A204.1 (cell line): ENCODE results near the gene TSPAN12.
"Not testable (repeated sequence)": the region's sequence is repeated elsewhere in the genome, so short reads cannot be mapped to it uniquely, and the experiment has no call there.

Experiments used
- FAIRE-seq: peaks from 2 replicates; lab custom pipeline; 2012; peaks lifted over from hg19 to GRCh38; lab: Jason Lieb, UNC

Gene TSPAN12, protein sequence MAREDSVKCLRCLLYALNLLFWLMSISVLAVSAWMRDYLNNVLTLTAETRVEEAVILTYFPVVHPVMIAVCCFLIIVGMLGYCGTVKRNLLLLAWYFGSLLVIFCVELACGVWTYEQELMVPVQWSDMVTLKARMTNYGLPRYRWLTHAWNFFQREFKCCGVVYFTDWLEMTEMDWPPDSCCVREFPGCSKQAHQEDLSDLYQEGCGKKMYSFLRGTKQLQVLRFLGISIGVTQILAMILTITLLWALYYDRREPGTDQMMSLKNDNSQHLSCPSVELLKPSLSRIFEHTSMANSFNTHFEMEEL

DNA sequence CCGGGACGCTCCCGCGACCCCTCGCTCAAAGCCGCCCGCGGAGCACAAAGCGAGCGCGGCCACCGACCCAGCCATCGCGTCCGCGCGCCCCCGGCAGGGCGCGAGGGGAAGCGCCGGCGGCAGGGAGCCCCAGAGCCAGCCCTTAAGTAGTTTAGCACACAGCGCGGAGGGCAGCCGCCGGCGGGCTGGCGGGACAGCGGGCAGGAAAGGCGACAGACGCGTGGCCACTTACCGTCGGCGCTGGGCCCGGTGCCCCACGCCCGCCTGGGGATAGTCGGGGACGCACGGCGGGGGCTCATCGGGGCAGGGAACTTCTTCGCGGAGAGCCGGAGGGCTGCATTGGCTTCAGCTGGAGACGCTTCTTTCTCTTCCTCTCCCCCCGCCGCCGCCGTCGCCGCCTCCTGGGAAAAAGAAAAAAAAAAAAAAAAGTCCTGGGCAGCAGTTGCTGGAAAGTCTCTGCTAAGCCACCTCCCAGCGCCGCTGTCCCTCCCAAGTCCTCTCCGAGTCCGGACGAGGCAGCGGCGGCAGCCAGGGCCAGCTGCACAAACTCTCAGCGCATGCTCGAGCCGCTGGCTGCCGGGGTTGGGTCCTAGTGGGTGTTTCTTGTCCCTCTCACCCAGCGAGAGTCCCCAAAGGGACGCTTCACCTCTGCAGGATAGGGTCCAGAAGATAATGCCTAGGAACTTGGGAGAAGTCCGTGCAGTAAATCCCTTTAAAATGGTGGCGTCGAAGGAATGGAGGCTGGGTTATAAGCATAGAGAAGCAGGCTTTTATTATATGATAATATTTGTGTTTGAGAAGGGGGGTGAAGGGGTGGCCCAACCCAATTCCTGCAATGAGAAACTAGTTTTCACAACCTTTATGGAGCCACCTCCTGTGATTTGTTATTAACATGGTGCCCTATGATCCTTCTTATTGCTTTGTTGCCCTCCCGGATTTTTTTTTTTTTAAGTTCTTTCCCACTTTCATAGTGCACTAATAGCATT is at the start of gene TSPAN12:
TSPAN12 (minus strand) TSS at position 557 of the 986 bp plus-strand sequence. CDS start 1,381 bp downstream, outside the sequence.
- FAIRE-seq = no peak

DNA sequence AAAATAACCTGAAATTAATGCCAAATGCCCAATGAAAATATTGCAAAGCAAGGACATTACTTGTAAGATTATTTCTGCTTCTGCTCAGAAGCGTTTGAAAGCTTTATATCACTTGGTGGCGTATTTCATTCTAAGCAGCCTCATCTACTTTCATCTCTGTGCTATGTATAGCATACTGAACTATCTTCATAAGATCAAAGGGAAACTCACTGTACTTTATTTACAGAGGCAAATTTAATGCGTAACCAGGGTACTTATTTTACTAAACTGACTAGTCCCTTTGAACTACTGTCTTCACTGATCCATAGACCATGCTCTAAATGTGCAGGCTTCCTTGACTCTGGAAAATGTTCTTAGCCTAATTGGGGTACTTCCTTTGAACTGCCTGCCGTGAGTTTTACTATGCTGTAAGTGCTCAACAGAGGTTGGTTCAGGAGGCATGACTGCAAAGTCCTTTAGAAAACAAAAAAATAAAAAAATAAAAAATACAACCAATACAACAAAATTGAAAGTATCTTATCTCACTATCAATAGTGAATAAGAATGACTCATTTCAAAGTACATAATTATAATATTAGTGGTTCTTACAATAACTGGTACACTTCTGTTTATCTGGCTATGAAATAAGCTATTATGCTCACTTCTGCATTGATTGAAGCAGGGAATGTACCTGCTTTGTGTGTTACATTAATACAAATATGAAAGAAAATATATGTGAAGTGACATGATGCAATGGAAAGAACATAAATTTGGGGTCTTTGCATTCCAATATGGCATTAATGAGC is 41.0 kb upstream of the TSPAN12 start:
- no peak for FAIRE-seq

DNA sequence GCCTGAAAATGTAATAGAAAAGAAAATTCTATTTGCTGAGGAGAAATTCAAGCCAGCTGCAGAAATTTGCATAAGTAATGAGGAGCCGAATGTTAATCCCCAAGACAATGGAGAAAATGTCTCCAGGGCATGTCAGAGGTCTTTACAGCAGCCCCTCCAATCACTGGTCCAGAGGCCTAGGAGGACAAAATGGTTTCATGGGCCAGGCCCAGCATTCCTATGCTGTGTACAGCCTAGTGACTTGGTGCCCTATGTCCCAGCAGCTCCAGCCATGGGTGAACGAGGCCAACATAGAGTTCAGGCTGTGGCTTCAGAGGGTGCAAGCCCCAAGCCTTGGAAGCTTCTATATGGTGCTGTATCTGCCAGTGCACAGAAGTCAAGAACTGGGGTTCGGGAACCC is 37.3 kb upstream of the TSPAN12 start:
- FAIRE-seq = not testable (repeated sequence)

DNA sequence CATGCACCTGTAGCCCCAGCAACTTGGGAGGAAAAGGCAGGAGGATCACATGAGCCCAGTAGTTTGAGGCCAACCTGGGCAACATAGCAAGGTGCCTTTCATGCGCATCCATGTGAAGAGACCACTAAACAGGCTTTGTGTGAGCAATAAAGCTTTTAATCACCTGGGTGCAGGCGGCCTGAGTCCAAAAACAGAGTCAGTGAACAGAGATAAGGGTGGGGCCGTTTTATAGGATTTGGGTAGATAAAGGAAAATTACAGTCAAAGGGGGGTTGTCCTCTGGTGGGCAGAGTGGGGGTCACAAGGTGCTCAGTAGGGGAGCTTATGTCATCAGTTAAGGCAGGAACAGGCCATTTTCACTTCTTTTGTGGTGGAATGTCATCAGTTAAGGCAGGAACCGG is 27.7 kb upstream of the TSPAN12 start:
- not testable (repeated sequence) for FAIRE-seq

DNA sequence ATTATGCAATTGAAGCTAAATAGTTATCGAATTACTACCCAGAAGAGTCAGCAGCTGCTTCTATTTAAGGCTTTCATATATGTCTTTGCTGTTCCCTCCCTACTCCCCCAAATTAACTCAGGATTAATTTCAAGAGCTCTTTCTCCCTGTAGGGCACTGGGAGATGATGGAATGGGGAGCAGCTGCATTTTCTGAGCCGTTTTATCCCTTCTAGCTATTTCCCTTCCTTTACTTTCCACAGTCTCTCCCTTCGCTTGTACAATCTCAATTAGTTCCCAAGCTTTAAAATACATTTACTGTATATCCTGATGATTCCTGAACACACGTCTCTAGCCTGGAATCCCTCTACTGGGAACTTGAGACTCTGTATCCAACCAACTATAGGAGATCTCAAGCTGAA is 19.8 kb upstream of the TSPAN12 start:
- no peak for FAIRE-seq

DNA sequence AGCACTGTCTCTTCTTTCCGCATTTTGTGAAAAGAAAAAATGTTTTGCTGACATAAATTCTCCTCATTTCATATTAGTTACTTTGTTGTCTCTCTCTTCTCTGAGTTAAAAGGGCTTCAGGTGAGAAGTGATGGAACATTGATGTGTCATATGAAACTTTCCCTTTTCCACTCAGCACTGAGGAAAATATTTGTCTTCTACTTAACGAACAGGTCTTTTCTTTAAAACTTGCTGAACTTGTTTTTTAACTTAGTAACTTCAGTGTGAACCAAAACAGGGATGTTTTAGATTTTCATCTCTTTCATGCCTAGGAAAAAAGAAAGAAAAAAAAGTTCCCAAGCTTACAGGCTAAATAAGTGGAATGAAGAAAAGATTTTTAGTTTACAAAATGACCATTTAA is 19.0 kb upstream of the TSPAN12 start:
- FAIRE-seq = no peak

DNA sequence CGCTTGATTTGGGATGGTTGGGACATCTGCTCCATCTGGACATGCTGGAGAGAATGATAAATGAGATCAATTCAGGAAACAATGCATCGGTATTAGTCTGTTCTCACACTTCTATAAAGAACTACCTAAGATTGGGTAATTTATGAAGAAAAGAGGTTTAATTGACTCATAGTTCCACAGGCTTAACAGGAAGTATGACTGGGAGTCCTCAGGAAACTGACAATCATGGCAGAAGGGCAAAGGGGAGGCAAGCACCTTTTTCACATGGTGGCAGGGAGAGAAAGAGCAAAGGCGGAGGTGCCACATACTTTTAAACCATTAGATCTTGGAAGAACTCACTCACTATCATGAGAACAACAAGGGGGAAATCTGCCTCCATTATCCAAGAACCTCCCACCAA is 16.8 kb upstream of the TSPAN12 start:
- no peak for FAIRE-seq

DNA sequence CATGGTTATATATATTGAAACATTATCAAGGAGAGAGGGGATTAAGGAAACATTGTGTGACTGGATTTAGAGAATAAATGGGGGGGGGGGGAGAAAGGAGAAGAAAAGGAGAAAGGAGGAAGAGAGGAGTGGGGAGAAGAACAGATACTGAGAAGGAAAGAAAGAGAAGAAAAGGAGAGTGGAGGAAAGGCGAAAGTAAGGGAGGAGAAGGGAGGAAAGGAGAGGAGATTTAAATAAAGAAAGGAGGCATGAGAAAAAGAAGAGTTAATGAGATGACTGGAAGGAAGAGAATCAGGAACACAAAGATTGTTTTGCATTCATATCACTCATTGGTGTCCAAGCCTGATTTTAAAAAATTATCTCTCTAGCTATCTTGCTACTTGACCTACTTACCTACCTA is 16.1 kb upstream of the TSPAN12 start:
- FAIRE-seq = no peak

DNA sequence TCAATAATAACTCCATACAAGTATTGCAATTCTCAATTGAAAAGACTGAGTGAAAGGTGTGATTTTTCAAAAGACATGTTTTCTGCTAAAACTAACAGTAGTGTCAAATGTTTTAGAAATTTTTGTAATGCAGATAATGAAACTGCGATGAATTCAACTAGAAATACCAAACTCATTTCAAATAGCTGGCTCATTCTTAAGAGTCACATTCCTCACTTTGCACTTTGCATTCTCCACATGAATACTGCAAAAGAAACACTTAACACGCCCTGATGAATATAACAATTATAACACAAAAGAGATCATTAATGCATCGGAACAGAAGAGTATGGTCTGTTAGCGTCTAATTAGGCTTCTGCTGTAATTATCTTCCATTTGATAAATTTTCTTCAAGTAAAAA is 15.5 kb upstream of the TSPAN12 start:
- no peak for FAIRE-seq

DNA sequence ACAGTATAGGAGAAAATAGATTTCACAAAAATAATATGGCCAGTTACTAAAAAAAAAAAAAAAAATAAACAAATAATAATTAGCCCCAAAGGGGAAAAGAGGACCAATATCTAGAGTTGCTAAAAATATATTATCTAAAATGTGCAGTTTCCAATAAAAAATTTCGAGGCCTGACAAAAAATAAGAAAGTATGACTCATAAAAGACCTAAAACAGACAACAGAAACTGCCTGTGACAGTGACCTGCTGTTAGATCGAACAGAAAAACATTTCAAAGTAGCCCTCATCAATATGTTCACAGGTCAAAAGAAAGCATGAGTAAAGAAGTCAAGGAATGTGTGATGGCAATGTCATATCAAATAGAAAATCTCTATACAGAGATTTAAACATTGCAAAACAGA is 11.8 kb upstream of the TSPAN12 start:
- no peak for FAIRE-seq

DNA sequence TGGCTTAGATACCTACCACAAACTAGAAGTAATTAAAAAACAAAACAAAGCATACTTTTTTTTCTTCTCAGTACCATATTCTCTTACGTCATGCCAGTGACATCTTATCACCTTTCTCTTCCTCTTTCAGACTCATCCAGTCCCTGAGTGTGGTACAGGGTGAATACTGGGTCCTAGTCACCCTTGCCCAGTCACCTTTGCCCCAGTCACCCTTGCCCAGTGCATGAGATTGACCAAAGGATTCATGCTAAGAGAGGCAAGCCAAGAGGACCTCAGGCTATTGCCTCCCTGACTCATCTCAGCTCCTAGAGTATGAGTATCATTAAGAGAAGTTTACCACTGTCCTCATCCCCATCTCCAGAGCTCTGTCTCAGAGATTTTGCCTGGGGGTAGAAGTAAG is 10.0 kb upstream of the TSPAN12 start:
- no peak for FAIRE-seq

DNA sequence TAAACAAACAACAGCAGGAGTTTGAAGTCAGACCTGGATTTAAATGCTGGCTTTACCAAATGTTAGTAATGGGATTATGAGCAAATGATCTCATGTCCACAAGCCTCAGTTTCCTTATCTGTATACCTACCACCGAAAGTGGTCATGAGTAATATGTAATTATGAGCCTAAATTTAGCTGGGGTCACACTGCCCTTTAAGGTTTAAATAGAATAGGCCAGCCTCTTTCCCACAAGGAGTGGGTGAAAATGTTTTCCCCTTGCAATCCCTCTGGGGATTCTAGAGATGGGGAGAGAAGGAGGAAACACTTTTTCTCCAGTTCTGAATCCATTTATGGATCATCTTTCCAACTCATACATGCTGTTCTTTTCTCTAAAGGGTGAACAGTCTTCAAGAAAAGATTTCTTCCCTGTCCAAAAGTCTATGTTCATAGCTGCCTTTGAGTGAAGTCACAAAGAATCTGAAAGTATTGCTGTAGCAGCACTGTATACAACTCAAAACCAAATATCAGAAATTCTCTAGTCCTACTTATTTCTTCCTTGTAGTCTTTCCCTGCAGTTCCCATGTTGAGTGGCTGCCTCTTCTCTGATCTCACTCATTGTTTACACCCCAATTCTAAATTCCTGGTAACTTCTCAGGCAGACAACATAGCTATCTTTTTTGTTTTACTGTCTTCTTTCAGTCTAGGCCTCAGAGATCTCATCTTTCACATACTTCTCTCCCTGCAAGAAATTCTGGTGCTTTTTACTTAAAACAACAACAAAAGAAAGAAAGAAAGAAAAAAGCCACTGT is 7.4 kb upstream of the TSPAN12 start:
- no peak for FAIRE-seq

DNA sequence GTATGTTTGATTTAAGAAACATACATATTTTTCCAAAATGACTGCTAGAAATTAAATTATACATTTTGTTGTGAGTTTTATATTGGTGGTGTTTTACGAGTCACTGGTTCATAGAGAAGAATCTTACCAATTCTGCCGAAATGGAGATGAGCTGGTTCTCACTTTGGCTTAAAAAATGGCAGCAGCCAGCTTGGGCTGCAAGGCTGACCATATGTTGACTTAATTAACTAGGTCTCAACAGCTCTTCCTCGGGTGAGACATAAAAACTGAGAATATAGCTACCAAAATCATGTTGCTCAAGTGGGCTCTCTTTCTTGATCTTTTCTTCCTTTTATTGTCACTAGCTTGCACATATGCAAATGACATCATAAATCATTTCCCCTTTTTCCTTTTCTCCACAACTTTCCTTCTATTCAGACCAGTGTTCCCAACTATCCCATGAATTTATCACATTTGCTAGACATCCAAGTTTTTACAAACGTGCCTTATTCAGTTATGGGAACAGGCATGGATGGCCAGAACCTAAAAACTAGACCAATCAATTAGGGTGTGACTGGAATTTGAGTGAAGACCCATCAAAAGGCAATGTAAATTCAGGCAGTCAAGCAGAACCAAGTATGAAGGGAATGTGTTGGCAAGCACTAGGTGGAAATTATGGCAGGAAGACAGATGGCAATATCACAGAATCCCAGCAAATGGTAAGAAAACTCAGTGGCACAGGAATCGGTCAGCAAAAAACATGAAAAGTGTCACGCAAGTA is 6.4 kb upstream of the TSPAN12 start:
- FAIRE-seq = no peak

DNA sequence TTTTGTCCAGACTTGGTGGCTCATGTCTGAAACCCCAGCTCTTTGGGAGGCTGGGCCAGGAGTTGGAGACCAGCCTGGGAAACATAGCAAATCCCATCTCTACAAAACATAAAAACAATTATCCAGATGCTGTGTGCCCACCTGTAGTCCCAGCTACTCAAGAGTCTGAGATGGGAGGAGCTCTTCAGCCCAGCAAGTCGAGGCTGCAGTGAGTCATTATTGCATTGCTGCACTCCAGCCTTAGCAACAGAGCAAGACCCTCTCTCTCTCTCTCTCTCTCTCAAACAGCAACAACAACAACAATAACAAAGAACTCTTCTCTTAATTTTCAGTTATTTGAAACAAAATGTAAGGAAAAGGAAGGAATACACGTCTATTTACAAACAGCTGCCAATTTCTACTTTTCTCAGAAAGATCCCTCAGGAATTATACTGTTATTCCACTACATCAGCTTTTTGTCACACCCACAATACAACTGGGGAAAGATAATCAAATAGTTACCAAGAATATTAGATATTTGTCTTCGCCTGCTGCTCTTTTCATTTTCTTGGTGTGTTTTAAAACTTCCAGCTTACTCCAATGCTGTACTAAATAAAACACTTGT is 5.1 kb upstream of the TSPAN12 start:
- no peak for FAIRE-seq

DNA sequence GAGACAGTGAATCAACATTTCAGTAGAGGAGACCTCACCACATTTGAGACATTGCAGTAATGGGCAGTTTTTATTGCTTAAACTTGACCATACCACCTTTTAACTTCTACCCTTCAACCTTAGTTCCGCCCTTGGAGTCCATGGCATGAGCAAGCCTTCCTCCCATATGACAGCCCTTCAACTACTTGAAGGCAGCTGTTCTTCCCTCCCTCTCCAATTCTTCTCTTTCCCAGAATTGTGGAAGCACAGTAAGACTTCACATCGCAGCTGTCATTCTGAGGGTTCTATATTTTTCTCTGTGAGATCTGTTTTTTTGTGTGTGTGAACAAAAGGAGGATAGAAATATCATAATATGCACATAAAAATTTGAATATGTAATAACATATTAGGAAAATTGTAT is 2.2 kb upstream of the TSPAN12 start:
- no peak for FAIRE-seq

DNA sequence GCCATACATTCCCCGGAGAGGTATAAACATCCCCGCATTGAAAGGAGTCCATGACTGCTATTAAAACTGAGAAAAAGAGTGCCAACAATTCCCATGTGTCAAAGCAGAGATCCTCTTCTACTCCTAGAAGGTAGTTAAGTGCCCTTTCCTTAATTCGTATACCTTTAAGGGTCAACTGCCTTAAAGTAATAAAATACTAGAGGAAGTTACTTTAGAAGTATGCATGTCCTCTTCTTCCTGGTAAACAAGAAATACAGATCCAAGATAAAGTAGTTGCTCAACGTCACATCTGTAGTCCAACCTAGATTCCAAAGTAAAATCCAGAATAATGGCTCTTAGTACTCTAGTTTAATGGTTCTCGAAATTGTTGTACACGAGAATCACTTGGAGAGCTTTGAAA is 1.5 kb upstream of the TSPAN12 start:
- no peak for FAIRE-seq

DNA sequence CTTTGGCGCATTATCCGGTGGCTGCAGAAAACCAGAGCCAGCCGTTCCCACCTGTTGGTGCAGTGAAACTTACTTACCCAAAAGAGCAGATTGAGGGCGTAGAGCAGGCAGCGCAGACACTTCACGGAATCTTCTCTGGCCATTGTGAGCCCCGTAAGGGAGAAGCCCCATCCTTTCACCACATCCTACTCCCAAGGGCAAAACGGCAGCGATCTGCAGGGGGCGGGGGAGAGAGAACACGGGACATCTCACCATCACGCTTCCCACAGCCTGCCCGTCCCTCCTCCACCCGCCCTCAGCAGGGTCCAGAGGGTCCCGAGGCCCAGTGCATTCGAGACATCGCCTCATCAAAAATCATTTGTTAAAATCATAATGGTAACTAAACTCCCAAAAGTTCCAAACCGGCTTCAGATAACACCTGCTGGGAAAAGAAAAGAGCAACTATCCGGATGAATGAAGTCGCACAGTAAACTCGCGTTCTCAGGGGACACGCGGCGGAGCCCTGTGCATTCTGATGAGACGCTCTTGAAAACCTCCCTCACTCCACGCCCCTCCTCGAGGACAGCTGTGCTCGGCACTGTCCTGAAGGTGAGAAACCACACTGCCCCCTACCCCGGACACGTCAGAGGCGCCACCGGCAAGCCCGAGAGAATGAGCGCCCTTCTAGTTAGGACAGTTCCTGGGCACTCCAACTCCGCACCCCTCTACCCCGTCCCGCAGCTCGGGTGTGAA is 1.2 kb downstream of the TSPAN12 start:
- FAIRE-seq = no peak

DNA sequence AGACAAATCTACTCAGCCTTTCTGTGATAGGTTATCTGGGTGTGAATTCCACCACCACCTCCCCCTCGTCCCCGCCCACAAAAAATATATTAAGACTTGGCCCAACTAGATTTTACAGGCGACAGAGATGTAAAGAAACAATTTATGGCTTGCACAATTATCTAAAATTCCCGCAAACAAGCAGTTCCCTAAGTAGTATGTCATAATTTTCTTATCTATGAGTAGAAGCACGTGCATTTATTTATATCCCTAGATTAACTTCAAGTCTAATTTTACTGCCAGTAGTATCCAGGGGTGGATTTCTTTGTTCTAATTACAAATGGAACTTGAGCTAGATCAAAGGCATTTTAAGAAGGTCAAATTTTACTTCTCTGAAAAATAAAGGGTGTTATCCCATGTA is 1.7 kb downstream of the TSPAN12 start:
- FAIRE-seq = no peak

DNA sequence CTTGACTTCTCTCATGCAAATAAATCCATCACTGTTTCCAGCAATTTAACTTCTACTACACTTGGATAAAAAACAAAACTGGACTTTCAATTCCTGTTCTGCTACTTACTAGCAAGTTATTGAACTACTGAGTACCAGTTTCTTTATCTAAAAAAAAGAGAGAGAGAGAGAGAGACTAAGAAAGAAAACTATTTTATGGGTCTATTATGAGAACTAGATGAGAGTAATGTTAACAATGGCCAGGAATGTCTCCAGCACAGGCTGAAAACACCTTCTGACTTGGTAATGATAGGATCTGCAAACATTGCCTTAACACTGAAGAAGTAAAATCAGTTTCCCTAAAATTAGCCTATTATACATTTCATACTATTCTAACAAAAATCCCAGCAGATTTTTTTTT is 5.2 kb downstream of the TSPAN12 start:
- FAIRE-seq = no peak

DNA sequence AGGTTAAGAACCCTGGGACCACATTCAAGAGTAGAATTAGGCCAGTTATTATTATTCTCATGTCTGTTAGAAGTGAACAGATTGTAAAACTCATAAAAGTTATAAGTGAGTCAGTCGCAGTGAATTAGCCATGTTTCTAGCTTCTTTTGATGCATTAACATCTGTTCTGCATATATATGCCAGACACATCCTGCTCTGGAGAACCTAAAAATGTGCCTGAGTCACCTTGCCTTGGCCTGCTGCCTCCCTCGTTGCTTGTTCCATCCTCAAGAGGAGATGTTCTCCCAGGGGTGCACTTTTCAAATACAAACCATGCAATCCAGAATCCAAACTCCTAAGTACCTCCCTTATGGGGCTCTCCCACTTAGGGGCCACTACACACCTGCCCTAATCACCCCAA is 14.8 kb downstream of the TSPAN12 start:
- FAIRE-seq = no peak
